Kidney (tissue), 14 donors: Measurements from ENCODE around the gene ATP5PB. TPM values are rescaled to one million over a fixed set of nuclear protein-coding genes. Genes with fewer than 3 reads are reported as not detected.

Experiments used
- DNase-seq, 5 donors: peaks; one replicate each; pipeline ENCODE4 v3.0.0-alpha.2; 2013 to 2020
- FAIRE-seq: peaks from 2 replicates; lab custom pipeline; 2012; peaks lifted over from hg19 to GRCh38; lab: Jason Lieb, UNC
- H3K27ac ChIP-seq, 2 donors: one replicate each; pipeline ENCODE4 v1.7.0; 2013; ENCODE audit warnings: low read depth in 2 of 2, low read length in 2 of 2, inconsistent platforms in 1 of 2
- H3K27me3 ChIP-seq: one replicate; pipeline ENCODE4 v1.7.1; 2013; ENCODE audit warnings: low read length, inconsistent platforms; ENCODE audit not compliant: control insufficient read depth, insufficient read depth
- H3K36me3 ChIP-seq, 3 donors: one replicate each; pipeline versions ENCODE4 v1.7.0 to v1.7.1; 2013; ENCODE audit warnings: low read length in 3 of 3, control low read depth in 1 of 3, inconsistent platforms in 1 of 3; ENCODE audit not compliant: insufficient read depth in 3 of 3, control insufficient read depth in 2 of 3
- H3K4me1 ChIP-seq, 3 donors: one replicate each; pipeline versions ENCODE4 v1.7.0 to v1.7.1; 2013; ENCODE audit warnings: low read length in 3 of 3, inconsistent platforms in 1 of 3, low read depth in 1 of 3; ENCODE audit not compliant: control insufficient read depth in 2 of 3, insufficient read depth in 2 of 3
- H3K4me3 ChIP-seq, 3 donors: one replicate each; pipeline versions ENCODE4 v1.7.0 to v1.8.1; 2013; ENCODE audit warnings: low read length in 3 of 3, control low read depth in 1 of 3, inconsistent platforms in 1 of 3
- H3K9ac ChIP-seq, 3 donors: one replicate each; pipeline versions ENCODE4 v1.7.0 to v1.7.1; 2013; ENCODE audit warnings: low read length in 3 of 3, control low read depth in 1 of 3, inconsistent platforms in 1 of 3
- H3K9me3 ChIP-seq, 3 donors: one replicate each; pipeline versions ENCODE4 v1.7.0 to v1.7.1; 2013; ENCODE audit warnings: low read length in 3 of 3, control low read depth in 1 of 3, inconsistent platforms in 1 of 3; ENCODE audit not compliant: control insufficient read depth in 2 of 3, insufficient read depth in 1 of 3
- CTCF ChIP-seq: IDR thresholded peaks from 3 replicates; pipeline ENCODE4 v1.5.1; 2012; ENCODE audit warnings: mild to moderate bottlenecking, moderate library complexity, borderline replicate concordance; ENCODE audit not compliant: insufficient read depth; ENCODE audit errors: extremely low read depth
- intact Hi-C: fragments of 100-400 bp; cut with DNase I; formaldehyde crosslinking; loops from one replicate; pipeline ENCODE4 v1.11.1; 2022
- polyA plus RNA-seq: library from polyadenylated mRNA; stranded (reverse); fragments of 350-450 nt; fragmentation: Illumina TruSeq; extraction: RNeasy Lipid Tissue Mini Kit (QIAGEN cat#74804); gene quantifications from one replicate; pipeline ENCODE4 v1.2.3, GENCODE V29; 2014; ENCODE audit warnings: low read depth, low replicate concordance; ENCODE audit not compliant: insufficient read depth
- total RNA-seq: library from RNA; stranded (reverse); fragmentation: NEBNext Ultra II Directional; extraction: Animal tissue kit (Norgen Biotek cat#: 25700); gene quantifications from one replicate; pipeline ENCODE4 v1.2.1, GENCODE V29; 2021
- donor health status: control.
- donor health status: control.
- donor health status: control.
- donor health status: control.
- donor health status: control.
- donor health status: DM: yes; HTN: yes; CAD: no.
- donor health status: Normal renal cell carcinoma (clear cell type).

ATP5PB gene
- total and polyA plus RNA-seq, 2 donors from 2014 or later: 207 to 791 TPM

- FAIRE-seq: peak; percentile 54
- no peak overlapping the region for H3K27ac ChIP-seq
- intact Hi-C loops: no loop called here
- no peak overlapping the region for H3K9ac ChIP-seq
- no peak for TF ChIP-seq CTCF
- H3K4me3 ChIP-seq: no peak overlapping the region
- peaks cover 0 to 26% (median 8%) of the 10 kb centered on the region in 3 donors for H3K36me3 ChIP-seq
- DNase-seq: no peak
- H3K4me1 ChIP-seq: no peaks in the 10 kb centered on the region
- H3K9me3 ChIP-seq: no peaks in the 10 kb centered on the region
- H3K27me3 ChIP-seq: no peaks in the 10 kb centered on the region
Observed at GRCh38 chr1:111466480-111466879, 17.2 kb downstream of the ATP5PB start.

GRCh38 chr1:111467865-111468716, 18.8 kb downstream of the ATP5PB start:
- H3K4me1 ChIP-seq: no peaks in the 10 kb centered on the region
- H3K4me3 ChIP-seq: no peak overlapping the region
- TF ChIP-seq CTCF: no peak
- no peaks in the 10 kb centered on the region for H3K9me3 ChIP-seq
- DNase-seq: no peak
- H3K27ac ChIP-seq: no peak overlapping the region
- H3K27me3 ChIP-seq: no peaks in the 10 kb centered on the region
- no peak overlapping the region for H3K9ac ChIP-seq
- intact Hi-C loops: no loop called here
- FAIRE-seq: no peak
- H3K36me3 ChIP-seq: peaks cover 0 to 17% (median 8%) of the 10 kb centered on the region in 3 donors

- Histone ChIP-seq H3K27me3 (no peaks in the 10 kb centered on the region), H3K9me3 (no peaks in the 10 kb centered on the region), H3K27ac (no peak overlapping the region), H3K4me1 (no peaks in the 10 kb centered on the region), H3K4me3 (no peak overlapping the region), H3K9ac (no peak overlapping the region), H3K36me3 (peaks cover 0 to 14% (median 8%) of the 10 kb centered on the region in 3 donors)
- intact Hi-C loops: no loop called here
- no peak for FAIRE-seq
- no peak for TF ChIP-seq CTCF
- no peak for DNase-seq
Observed at GRCh38 chr1:111468717-111469100, 19.4 kb downstream of the ATP5PB start.
